Cardiac muscle cell (in vitro differentiated cells and primary cell): Measurements from ENCODE around the gene TOR1AIP1. TPM values are rescaled to one million over a fixed set of nuclear protein-coding genes. Genes with fewer than 3 reads are reported as not detected.

Experiments
- DNase-seq, 2 donors: peaks; one replicate each; pipeline versions ENCODE4 v3.0.0 to v3.0.0-alpha.2; 2010 to 2017; ENCODE audit warnings: low read depth in 1 of 2, low spot score in 1 of 2
- H3K27ac ChIP-seq: fragments of 200-600 bp; sonication (generic); 2 replicates; pipeline ENCODE4 v1.5.1; 2016
- H3K27me3 ChIP-seq: fragments of 200-600 bp; sonication (generic); 2 replicates; pipeline ENCODE4 v1.6.0; 2016; ENCODE audit warnings: control low read depth
- H3K36me3 ChIP-seq: fragments of 200-600 bp; sonication (generic); 2 replicates; pipeline ENCODE4 v1.5.1; 2016; ENCODE audit warnings: control low read depth
- H3K4me1 ChIP-seq: fragments of 200-600 bp; sonication (generic); 2 replicates; pipeline ENCODE4 v1.8.1; 2017; ENCODE audit warnings: low read depth, mild to moderate bottlenecking, mixed run types
- H3K4me3 ChIP-seq: fragments of 200-600 bp; sonication (generic); 2 replicates; pipeline ENCODE4 v1.5.1; 2016; ENCODE audit warnings: mild to moderate bottlenecking
- H3K9me3 ChIP-seq: fragments of 200-600 bp; sonication (generic); 2 replicates; pipeline ENCODE4 v1.5.1; 2017; ENCODE audit warnings: low read depth, mild to moderate bottlenecking, control low read depth
- polyA plus RNA-seq: library from polyadenylated mRNA; unstranded; fragments of >200 nt; fragmentation: Nextera tagmentation; extraction: Ambion mirVana; gene quantifications from 2 replicates; pipeline ENCODE4 v1.2.1, GENCODE V29; 2016
- total RNA-seq: library from RNA; depleted of rRNA; stranded (reverse); fragments of >200 nt; gene quantifications from 2 replicates; pipeline ENCODE4 v1.2.3, GENCODE V29; 2016
- TF ChIP-seq, protein P1 (sequence below): IDR thresholded peaks from 2 replicates; pipeline ENCODE4 v1.5.1; 2012; ENCODE audit warnings: low read depth, mild to moderate bottlenecking, low read length

The TOR1AIP1 gene
- total and polyA plus RNA-seq, 2 experiments from 2014 or later = 18.2 to 19.6 TPM

- H3K9me3 ChIP-seq = no peaks in the 10 kb centered on the region
- H3K27ac ChIP-seq = peak overlapping the region; percentile 64
- peak overlapping the region; percentile 56 for H3K4me3 ChIP-seq
- TF ChIP-seq, protein P1, sequence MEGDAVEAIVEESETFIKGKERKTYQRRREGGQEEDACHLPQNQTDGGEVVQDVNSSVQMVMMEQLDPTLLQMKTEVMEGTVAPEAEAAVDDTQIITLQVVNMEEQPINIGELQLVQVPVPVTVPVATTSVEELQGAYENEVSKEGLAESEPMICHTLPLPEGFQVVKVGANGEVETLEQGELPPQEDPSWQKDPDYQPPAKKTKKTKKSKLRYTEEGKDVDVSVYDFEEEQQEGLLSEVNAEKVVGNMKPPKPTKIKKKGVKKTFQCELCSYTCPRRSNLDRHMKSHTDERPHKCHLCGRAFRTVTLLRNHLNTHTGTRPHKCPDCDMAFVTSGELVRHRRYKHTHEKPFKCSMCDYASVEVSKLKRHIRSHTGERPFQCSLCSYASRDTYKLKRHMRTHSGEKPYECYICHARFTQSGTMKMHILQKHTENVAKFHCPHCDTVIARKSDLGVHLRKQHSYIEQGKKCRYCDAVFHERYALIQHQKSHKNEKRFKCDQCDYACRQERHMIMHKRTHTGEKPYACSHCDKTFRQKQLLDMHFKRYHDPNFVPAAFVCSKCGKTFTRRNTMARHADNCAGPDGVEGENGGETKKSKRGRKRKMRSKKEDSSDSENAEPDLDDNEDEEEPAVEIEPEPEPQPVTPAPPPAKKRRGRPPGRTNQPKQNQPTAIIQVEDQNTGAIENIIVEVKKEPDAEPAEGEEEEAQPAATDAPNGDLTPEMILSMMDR = no peak
- no peaks in the 10 kb centered on the region for H3K27me3 ChIP-seq
- peaks cover 28% of the 10 kb centered on the region for H3K4me1 ChIP-seq
- peak in 1 of 2 donors; percentile 24 for DNase-seq
- H3K36me3 ChIP-seq = peaks cover 8% of the 10 kb centered on the region
Measured at GRCh38 chr1:179875596-179876299, 6.3 kb upstream of the TOR1AIP1 start.

GRCh38 chr1:179876300-179876715 is 5.8 kb upstream of the TOR1AIP1 start:
- no peaks in the 10 kb centered on the region for H3K9me3 ChIP-seq
- DNase-seq = peak in 1 of 2 donors; percentile 62
- TF ChIP-seq, protein P1 = no peak
- H3K27ac ChIP-seq = peak overlapping the region; percentile 64
- H3K27me3 ChIP-seq = no peaks in the 10 kb centered on the region
- peaks cover 25% of the 10 kb centered on the region for H3K4me1 ChIP-seq
- peaks cover 8% of the 10 kb centered on the region for H3K36me3 ChIP-seq
- peak overlapping the region; percentile 56 for H3K4me3 ChIP-seq

DNA sequence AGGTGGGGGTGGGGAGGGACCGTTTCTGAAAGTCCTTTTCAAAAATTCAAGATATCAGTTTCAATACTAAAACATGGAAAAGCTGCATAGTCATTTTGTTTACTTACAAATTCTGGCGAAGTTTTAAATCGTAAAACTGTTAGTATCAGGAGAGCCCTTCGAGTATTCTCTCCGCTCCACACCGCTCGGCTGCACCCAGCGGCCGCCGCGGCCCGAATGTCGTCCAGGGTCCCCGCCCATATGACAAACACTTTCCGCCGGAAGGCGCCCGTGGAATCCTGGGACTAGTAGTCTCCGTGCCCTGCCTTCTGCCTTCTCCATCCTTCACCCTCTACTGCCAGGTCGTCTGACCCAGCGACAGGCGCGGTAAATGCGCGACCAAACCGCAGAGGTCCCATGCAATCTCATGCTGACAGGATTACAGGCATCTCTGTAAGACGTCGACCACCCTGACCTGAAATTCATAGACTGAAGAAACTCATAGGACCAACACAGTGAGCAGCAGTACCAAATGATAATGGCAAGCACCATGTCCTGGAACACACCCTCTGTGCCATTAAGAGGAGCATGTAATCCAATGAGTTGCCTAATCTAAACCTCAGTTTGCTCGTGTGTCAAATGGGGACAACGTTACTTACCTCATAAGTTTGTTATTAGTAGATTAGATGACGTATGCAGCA is 4.4 kb upstream of the TOR1AIP1 start, which contains the start of gene TOR1AIP2:
Gene TOR1AIP2 (minus strand): TSS at position 218 of the 680 bp plus-strand sequence. CDS start 25,138 bp downstream, outside the sequence.
- H3K9me3 ChIP-seq = no peaks in the 10 kb centered on the region
- no peaks in the 10 kb centered on the region for H3K27me3 ChIP-seq
- peaks cover 8% of the 10 kb centered on the region for H3K36me3 ChIP-seq
- H3K4me3 ChIP-seq = peak within 1 kb of the TSS; percentile 56
- H3K4me1 ChIP-seq = peaks cover 14% of the 10 kb centered on the region
- H3K27ac ChIP-seq = peak within 1 kb of the TSS; percentile 64
- TF ChIP-seq, protein P1 = no peak
- peak; percentile 83 to 93 for DNase-seq

DNA sequence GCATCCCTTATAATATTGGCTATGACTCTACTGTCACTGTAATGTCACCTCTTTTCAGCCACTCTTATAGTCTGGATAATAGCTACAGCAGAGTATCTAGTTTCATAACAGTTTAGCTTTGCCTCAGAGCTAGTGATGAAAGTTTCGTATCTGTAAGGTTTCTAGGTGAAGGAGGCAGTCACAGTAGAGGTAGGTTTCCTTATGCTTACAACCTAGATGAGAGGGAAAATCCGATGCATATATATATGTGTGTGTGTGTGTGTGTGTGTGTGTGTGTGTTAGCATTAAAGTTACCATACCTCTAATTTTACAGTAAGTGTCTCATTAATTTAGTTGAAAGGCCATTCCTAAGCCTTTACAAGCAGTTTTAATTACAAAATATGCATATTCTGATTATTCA is 2.3 kb upstream of the TOR1AIP1 start:
- TF ChIP-seq, protein P1 = no peak
- no peak overlapping the region for H3K4me3 ChIP-seq
- no peaks in the 10 kb centered on the region for H3K27me3 ChIP-seq
- H3K36me3 ChIP-seq = peaks cover 2% of the 10 kb centered on the region
- no peak for DNase-seq
- no peaks in the 10 kb centered on the region for H3K9me3 ChIP-seq
- H3K27ac ChIP-seq = no peak overlapping the region
- H3K4me1 ChIP-seq = peaks cover 12% of the 10 kb centered on the region

GRCh38 chr1:179881642-179882252 is 338 bp upstream of the TOR1AIP1 start:
- Histone ChIP-seq H3K4me3 (peak overlapping the region; percentile 59), H3K4me1 (peaks cover 12% of the 10 kb centered on the region), H3K27ac (peak overlapping the region; percentile 98), H3K27me3 (no peaks in the 10 kb centered on the region), H3K9me3 (no peaks in the 10 kb centered on the region), H3K36me3 (peaks cover 19% of the 10 kb centered on the region)
- TF ChIP-seq, protein P1 = no peak
- peak in 1 of 2 donors; percentile 96 for DNase-seq
